NCI-H1092 (cell line): ENCODE measurements around the gene CTU1.

Source experiments
- DNase-seq: peaks from one replicate; lab custom pipeline; 2025; lab: John Stamatoyannopoulos, UW

Gene CTU1

DNA sequence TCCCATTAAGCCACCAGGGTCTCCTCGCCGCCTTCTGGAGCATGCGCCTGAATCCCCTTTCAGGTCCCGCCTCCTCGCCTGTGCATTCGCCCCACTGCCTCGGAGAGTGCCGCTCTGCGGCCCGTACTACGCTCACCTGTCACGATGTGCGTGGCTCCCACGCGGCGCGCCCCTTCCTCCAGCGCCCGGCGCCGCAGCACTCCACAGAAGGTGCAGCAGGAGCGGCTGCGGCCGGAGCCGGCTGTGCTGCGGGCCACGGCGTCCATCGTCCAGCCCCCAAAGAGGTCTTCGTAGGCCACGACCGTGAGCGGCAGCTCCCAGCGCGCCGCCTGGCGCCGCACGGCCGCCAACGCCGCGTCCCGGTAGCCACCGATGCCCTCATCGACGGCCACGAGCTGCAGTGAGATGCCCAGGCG lies 4.3 kb downstream of the CTU1 start:
- DNase-seq: no peak

DNA sequence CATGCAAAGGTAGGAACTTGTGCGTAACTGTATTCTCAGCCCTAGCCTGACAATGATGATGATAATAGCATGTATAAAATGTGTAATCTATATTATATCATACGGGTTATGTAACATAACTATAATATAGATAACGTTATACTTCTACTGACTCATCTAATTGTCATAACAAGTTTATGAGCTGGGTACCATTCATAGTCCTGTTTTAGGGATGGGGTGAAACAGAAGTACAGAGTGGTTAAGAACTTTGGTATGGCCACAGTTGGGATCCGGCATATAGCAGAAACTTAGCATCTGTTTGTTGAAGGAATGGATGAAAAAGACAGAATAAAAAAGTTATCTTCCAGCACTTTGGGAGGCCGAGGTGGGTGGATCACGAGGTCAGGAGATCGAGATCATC lies 5.2 kb downstream of the CTU1 start:
- no peak for DNase-seq

GRCh38 chr19:51101171-51101865 lies 6.9 kb downstream of the CTU1 start:
- DNase-seq: no peak

DNA sequence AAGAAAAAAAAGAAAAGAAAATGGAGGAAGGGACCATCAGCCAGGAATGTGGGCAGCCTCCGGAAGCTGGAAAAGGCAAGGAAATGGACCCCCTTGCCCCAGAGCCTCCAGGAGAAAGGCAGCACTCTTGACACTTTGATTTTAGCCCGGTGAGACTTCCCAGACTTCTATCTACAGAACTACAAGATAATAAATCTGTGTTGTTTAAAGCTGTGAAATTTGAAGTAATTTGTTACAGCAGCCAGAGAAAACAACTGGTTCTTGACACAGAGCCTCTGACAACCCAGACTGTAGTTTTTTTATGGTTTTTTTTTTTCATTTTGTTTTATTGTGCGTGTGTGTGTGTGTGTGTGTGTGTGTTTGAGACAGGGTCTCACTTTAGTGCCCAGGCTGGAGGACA lies 7.6 kb downstream of the CTU1 start:
- DNase-seq: no peak

DNA sequence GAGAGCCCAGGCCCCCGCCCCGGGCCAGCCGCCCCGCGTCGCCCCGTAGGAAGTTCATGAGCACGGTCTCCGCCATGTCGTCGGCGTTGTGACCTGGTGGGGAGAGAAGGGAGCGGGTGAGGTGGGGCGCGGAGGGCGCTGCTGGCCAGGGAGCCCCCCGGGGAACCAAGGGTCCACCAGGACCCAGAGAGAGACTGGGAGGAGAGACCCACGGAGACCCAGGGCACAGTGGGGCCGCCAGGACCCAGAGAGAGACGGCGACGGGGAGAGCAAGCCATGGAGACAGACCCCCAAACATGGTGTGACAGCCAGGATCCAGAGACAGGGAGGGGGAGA lies 9.2 kb downstream of the CTU1 start:
- no peak for DNase-seq

DNA sequence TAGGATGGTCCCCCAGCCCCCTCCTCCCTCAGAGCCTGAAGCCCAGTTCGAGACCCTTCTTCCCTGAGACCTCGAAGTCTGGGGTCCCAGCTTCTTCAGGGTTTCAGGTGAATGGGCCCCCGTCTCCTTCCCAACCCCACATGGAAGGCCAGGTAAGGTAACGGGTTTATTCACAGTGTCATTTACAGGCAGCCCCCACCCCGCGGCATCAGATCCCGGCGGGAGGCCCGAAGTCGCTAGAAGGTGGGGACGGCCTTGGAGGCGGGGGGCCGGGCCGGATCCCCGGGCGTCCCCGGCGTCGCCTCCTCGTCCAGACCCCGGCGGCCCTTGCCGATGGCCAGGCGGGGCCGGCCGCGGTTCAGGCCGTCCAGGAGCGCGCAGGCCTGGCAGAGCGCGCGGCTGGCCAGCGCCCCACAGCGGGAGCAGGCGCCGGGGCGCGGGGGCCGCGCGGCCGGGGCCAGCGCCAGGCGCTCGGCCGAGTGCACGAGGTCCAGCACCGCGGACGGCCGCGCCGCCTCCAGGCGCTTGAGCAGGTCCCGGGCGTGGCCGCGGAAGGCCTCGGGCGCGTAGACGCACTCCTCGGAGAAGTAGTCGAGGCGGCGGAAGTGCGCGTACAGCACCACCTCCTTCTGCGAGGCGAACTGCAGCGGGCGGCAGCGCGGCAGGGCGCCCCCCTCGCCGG lies 9.7 kb downstream of the CTU1 start:
- DNase-seq: no peak

DNA sequence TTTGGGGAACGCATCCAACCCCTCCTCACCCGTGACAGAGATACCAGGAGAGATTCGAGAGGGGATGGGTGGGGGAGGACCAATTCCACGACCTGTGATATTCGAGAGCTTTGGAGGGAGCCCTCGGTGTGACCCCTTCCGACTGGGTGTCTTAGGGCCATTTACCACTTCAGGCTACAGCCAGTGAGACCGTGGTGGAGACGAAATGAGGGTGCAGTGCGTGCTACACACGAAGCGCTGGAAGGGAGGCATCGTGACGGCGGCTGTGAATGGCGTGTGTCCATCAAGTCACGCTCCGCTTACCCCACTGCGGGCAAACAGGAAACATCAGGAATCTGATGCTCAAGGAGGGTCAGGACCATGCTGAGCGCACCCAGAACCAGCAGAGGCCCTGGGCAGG lies 10.4 kb downstream of the CTU1 start:
- DNase-seq: no peak

- DNase-seq: no peak
Measured at GRCh38 chr19:51097166-51097738, 11.0 kb downstream of the CTU1 start.

GRCh38 chr19:51096473-51097165 lies 11.6 kb downstream of the CTU1 start:
- no peak for DNase-seq

DNA sequence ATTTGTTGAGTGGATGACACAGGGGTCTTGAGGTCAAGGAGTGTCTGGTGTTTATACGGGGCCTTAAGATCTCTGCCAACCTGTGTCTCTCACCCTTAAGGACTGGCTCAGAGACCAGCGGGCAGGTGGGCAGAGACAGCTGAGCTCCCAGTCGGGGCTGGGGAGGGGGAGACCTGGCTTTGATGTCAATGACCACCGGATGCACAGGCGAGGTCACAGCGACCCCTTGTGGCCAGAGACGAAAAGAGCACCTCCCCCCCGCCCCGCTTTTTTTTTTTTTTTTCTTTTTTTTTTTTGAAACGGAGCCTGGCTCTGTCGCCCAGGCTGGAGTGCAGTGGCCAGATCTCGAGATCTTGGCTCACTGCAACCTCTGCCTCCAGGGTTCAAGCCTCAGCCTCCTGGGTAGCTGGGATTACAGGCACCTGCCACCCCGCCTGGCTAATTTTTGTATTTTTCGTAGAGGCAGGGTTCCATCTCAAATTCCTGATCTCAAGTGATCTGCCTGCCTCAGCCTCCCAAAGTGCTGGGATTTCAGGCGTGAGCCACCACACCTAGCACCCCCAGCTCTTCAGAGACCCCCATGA lies 13.4 kb downstream of the CTU1 start:
- no peak for DNase-seq

GRCh38 chr19:51093510-51094345 lies 14.5 kb downstream of the CTU1 start:
- no peak for DNase-seq

- no peak for DNase-seq
Measured at GRCh38 chr19:51093101-51093500, 15.1 kb downstream of the CTU1 start.

DNA sequence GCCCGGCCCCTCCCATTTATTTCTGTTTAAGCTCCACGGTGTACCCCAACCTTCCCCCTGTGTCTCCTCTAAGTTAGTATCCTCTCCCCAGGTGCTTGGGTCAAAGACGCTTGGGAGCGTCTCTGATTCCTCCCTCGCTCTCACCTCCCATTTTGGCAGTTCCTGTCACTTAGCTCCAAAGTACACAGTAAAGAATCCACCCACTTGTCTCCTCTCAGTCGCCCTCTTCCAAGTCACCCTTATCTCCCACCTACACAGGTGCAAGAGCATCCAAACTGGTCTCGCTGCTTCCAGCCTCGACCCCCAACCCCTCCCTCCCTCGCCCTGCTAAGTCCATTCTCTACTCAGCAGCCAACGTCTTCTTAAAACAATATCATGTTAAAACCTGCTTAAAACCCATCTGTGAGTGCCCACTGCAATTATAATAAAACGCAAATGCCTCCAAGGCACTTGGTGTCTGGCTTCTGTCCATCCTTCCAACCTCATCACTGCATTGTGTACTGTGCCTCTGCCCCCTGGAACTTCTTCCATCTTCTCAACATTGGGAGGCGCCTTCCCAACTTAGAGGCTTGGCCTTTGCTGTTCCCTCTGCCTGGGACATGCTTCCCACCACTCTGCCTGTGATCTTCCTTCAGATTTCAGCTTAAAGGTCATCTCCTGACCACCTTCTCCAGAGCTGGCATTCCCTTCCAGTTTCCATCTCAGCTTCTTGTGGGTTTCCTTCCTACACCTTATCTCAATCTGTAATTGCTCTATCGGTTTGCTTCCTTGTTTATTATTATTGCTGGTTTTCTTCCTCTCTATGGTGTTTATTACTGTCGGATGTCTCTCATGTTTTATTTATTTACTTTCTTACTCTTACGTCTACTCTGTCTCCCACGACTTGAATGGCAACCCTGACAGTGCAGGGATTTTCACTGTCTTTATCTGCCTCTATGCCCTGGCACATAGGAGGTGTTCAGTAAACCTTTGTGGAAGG lies 16.0 kb downstream of the CTU1 start:
- no peak for DNase-seq

GRCh38 chr19:51091126-51091525 lies 17.1 kb downstream of the CTU1 start:
- no peak for DNase-seq

DNA sequence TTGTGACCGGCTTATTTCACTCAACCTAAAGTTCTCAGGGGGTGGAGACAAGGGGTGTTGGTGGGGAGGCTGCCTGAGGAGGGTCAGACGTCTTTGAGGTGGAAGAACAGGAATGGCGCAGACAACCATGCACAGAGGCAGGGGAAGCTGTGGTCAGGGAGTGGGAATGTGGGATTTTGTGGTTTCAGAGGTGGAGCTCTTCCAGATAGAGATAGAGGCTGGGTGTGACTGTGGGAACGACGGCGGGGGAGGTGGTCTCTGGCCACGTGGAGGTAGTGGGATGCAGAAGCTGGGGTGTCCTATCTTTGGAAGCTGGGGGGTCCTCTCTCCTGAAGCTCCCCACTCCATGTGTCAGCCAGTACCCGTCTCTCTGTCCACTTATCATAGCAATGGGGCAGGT lies 17.7 kb downstream of the CTU1 start:
- DNase-seq: no peak

GRCh38 chr19:51089786-51090185 lies 18.4 kb downstream of the CTU1 start:
- no peak for DNase-seq

DNA sequence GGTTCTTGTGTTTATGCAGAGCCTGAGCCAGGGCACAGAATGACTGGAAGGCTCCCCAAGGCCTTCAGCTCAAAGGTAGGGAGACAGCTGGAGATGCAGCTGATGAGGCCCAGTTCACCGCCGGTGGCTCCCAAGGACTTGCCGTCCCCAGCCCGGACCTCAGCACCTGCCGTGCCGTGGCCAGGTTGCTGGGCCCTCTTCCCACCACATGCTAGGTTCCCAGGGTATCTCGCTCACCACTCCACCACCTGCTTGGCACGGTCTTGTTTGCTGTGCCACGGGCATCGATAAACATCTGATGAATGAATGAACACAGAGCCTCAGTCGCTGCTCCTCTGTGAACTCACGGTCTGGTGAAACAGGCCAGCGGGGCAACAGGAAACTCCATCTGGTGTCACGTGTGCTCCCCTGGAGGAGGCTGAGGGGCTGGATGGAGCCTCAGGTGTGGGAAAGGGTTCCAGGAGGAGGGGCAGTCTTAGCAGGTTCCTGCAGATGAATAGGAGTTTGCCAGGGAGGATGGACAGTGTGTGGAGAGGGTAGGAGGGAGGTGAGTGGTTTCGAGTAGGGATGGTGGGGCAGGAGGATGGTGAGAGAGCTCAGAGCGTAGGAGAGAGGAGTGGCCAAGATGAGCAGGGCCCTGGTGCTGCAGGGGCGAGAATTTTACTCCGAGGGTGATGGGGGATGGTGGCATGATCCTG lies 21.9 kb downstream of the CTU1 start:
- no peak for DNase-seq

GRCh38 chr19:51084505-51084904 lies 23.7 kb downstream of the CTU1 start:
- no peak for DNase-seq

DNA sequence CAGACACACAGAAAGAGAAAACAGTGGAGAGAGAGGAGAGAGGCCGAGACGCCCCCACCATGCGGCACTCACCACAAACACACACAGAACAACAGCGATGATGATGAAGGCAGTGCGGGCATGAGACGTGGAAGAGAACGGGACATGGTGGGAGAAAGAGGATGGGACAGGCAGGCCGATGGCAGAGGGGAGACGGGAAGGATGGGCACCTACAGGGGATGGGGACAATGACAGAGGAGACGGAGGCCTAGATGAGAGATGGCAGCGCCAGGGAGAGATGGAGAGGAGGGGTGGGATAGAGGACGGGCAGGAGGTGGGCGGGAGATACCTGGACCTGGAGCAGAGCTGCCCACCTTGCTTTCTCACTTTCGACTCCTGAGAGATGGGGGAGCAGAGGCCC lies 24.4 kb downstream of the CTU1 start:
- DNase-seq: no peak

DNA sequence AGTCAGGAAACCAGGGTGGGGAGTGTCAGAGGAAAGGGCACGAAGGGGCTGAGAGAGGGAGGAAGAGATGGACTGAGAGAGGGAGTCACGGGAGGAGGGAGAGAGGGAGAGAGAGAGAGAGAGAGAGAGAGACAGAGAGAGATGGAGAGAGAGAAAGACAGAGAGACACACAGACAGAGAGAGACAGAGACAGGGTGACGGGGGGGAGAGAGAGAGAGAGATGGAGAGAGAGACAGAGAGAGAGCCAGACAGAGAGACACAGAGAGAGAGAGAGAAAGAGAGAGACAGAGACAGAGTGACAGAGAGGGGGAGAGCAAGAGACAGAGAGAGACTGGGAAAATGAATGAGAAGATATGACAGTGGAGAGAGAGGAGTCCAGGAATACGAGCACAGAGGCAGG lies 25.0 kb downstream of the CTU1 start:
- no peak for DNase-seq
